Medulla oblongata (tissue), 1 donor: Measurements from ENCODE around the gene NPHP4.

Experiments used
- DNase-seq: peaks from one replicate; pipeline ENCODE4 v3.0.0-alpha.2; 2015; ENCODE audit errors: extremely low spot score

The NPHP4 gene

DNA sequence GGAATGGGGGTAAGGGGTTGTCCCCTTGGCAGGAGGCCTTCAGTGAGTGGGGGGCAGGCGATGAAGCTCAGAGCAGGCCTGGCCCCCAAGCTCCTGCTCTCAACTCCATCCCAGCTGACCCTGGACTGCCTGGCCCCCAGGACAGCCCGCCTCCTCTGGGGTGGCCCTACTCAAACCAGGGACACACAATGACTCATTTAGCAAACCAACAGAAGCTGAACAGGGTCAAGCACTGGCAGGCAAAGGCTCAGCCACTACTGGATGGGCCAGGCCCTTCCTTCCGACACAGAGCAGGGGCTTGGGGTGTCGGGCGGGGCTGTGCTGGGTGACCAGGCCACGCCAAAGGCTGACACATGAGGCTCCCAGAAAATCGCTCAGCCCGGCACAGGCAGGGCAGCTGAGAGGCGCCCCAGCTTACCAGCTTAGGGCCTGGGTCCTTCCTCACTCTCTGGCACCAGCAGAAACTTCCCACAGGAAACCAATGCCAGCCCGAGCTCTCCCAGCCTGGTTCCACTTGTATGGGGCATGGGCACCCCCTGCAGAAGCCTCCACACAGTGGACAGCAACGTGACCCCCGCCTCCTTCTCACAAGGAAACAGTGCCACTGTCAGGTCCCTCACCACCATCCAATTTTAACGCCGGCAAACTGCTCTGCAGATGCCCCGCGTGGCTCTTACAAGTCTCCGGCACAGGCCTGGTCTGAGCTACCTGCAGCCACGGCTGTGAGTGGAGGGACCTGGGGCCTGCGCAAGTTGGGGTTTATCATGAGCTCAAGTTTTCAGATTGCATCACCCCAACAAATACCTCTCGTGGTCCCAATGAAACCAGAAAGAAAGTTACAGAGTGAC is 114.3 kb downstream of the NPHP4 start:
- DNase-seq, result no peak

DNA sequence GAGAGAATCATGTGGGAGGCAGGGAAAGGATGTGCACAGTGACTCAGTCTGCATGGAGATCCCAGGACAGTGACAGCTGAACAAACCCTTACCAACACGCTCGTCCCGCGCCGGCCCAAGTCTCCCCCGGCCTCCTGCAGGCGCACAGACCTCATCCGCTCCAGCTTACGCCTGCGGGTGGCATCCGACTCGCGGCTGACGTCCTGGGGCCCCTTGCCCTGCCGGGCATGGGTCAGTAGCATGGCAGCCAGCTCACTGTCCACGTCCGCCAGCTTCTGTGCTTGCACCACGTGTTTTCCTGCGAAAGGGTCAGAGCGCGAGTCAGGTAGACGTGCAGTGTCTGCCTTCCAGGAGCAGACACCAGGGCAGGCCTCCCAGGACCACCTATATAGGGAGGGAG is 115.2 kb downstream of the NPHP4 start:
- DNase-seq, result no peak

DNA sequence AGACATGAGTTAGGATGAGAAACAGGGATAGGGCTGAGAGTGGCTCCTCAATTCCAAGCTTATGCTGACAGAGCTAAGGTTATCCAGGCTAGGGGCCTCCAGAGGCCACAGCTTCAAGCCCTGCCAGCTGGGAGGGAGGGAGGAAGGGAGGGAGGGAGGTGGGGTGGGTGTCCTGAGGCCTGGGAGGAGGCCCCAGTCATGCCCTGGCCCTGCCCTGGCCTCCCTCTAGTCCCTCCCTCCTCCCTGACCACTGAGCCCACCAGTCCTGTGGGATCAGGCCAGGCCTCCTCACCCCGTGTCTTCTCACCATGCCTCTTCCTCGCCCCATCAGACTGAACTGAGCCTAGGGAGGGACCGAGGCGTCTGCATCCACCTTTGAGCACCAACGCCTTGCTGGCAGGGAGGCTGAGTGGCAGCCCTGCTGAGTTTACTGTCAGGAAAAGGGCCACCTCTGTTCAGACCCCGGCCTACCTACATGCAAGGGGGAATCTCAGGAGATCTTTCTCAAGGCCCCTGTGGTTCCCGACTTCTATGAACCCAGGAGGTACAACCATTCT is 116.1 kb downstream of the NPHP4 start:
- no peak for DNase-seq

DNA sequence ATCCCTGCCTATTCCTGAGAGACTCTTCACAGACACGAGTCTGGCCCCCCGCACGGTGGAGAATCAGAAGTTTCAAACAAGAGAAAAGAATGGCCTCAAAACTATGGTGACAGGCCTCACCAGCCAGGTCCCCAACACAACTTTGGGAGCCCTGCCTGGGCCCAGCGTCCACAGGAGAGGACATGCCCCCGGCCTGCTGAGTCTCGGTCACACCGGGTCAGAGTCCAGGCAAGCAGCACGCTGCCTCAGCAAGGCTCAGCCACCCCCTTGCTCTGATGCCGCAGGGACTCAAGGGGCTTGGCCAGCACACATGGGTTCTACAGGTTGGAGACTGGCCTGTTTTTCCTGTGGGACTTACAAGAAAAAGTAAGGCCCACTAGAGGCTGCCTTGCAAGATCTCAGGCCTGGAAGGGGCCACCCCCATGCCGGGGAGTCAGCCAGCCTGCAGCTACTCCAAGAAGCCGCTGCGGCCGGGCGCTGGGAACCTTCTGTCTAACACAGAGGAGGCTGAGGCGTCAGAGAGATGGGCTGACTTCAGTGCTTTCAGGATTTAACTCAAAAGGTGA is 116.8 kb downstream of the NPHP4 start:
- no peak for DNase-seq

DNA sequence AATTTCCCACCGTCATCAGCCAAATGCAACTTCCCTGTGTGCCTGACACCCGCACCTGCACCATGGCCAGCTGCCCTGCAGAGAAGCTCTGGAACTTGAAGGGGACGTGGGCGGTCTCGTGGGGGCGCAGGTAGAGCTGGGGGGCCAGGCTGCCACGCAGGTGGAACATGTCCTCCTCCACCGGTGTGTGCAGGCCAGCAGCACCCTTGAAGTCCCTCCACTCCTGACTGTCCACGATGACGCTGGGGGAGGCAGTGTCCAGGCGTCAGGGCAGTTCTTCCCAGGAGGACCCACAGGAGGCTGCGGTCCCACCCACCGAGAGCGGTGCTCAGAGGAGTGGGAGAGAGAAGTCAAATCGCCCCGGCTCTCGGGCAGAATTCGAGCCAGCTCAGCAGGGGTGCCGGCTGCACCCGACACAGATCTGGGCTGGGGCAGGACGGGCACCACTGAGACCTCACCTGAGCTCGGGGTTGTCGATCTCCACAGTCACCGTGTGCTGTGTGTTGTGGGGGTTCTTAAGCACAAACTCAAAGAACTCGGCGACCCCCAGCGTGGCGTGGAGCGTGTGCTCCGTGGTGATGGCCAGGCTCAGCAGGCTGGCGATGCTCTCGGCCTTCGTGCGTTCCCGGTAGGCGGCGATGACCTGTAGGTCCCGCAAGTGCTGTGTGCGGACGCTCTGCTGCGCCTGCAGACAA is 117.7 kb downstream of the NPHP4 start:
- no peak for DNase-seq

DNA sequence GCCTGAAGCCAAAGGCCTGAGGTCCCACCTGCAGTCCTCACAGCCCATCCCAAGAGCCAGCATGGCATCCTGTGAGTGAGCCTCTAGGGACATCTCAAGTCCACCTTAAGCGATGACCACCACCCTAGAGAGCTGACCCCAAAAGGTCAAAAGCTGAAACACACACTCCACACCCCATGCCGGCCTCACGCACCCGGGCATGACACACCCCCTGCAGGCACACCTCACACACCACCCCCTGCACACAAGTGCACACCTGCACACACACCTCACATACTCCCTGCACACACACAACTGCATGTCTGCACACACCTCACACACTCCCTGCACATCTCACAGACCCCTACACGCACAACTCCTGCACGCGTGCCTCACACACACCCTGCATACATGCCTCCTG is 118.7 kb downstream of the NPHP4 start:
- no peak for DNase-seq

DNA sequence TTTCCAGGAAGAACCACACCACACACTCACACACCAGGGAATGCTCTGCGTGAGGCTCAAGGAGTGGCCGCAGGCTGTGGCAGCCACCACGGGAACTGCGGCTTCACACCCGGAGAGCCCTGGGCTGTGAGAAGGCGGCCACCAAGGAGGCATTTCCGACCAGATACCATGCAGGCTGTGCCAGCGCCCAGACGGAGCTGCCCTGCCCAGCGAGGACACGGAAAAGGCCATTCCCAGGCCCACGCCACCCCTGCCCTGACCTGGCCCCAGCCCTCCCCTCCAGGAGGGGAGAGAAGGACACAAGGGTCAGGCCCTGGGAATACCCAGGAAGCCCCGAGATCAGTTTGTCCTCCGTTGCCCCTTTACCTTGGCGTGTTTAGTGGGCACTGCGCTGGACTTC is 119.3 kb downstream of the NPHP4 start:
- DNase-seq, result no peak

DNA sequence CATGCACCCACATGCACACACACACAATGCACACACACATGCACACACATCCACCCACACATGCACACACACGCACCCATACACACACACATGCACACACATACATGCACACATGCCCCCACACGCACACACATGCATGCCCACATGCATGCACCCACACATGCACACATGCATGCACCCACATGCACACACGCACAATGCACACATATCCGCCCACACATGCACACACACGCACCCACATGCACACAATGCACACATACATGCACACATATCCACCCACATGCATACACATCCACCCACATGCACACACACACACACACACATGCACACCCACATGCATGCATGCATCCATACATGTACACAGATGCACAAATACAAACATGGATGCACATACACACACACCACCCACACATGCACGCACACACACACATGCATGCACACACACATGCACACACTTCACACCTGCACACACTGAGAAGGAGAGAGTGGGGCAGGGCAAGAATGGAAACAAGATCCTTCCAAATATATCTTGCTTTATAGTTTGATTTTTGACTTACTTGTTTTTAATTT is 123.2 kb downstream of the NPHP4 start:
- DNase-seq, result no peak

DNA sequence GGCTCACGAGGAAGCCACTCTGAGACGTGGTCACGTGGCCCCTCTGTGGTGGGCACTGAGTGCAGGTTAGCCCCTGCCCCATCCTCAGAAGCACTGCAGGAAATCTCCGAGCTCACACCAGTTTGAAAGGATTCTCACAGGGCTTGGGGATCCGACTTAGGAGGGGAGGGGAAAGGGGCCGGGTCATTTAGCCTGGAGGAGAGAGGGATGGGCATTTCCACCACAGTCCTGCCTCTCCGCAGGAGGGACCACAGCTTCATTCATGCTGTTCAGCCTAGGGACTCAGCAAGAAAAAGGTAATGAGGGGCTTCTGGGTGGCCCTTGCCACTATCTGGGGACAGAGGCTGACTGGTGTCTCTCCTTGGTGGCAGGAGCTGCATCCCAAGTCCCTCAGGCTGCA is 126.5 kb downstream of the NPHP4 start:
- DNase-seq, result no peak

DNA sequence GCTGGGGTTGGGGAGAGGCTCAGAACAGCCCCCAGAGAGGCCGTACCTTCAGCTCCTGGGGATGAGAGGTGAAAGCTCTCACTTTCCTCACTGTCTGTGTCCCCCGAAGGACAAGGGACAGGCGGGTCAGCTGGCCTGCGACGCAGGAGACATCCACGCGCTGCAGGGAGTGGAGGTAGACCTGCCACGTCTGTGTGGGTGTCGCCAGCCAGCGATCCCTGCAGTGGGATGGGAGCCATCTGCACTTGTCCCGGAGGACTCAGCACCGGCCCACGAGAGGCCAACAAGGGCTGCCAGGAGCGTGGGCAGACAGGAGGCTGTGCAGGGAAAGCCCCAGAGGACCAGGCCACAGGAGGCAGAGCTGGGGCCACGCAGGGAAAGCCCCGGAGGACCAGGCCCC is 127.2 kb downstream of the NPHP4 start:
- DNase-seq, result no peak

DNA sequence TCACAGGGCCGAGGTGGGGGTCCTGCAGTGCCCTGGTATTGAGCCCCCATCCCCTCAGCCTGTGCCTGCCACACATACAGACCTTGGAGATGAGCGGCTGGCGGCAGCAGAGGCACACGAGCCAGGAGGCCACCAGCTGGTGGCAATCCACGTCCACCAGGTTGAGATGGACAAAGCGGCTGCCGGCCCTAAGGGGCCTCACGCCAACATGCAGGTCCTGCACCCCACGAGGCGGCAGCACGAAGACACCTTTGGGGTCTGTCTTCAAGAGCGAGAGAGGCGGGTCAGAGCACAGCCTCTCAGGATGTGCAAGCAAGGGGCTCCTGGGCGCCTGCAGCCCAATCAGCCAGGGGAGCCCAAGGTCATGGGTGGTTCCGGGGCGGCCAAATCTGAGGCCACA is 128.0 kb downstream of the NPHP4 start:
- no peak for DNase-seq

DNA sequence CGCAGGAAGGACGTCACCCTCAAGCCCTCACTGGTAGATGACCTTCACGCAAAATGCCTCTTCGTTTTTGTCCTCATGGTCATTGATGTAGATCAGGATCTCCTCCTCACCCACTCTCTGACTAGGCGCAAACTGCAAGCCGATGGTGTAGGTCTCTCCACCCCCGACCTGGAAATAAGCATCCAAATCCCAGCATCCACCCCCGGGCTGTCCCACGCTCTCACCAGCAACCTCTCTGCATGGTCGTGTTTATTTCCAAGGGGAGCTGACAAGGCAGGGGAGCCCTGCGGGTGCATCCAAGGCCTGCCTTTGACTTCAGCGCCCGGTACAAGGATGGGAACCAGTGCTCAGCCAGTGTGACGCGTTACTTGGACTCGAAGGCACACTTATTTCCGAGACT is 129.0 kb downstream of the NPHP4 start:
- DNase-seq, result no peak

DNA sequence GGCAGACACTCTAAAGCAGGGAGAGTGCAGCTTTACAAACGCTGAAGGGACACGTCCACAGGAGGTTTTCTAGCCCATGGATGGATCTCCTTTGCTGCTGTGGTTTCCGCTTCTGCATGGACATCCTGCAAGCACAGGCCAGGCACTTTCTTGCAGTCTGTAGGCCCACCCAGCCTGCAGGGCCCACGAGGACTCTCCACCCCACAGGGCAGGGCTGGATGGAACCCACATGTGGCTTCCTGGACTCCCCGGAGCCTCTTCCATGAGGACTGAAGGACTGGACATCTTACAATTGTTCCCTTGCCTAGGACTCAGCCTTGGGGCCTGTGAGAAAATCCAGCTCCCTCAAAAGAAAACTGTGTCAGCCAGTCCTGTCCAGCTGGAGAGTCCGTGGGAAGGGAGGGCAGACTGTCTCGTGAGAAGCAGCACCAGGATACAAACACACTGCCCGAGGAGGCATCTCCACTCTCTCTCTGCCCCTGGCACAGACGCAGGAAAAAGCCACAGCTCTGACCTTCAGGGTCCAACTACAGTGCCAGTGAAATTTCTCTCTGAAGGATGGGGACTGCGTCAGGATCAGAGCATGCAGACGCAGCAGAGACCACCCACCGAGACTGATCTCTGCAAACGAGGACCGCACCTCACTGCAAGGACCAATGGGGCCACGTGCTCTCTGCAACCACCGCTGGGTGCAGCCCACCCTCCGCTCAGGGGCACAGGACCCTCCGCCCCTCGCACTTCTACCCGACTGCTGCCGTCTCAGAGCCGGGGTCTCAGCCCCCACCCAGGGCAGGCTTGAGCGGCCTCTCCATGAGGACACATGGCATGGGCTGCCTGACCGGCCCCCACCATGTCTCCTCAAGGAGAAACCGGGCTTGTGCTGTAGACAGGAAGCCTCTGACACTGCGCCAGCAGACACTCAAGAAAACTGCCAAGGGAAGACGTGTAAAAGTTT is 130.1 kb downstream of the NPHP4 start:
- no peak for DNase-seq

DNA sequence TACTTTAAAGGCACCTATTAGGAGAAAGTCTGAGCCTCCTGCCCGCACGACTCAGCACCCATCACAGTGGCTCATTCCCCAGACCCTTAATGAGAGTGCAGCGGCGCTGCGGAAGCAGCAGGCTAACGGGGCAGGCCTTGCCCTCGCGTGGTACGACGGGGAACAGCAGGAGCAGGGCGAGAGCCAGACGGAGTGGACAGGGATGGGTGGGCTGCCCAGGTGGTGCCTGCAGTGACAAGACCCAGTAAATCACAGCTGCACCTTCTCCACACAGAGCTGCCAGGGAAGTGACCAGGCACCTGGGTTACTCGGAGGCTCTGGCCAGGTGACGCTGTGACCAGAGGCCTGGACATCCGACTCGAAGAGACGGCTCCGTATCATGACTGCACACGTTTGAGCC is 131.9 kb downstream of the NPHP4 start:
- no peak for DNase-seq

DNA sequence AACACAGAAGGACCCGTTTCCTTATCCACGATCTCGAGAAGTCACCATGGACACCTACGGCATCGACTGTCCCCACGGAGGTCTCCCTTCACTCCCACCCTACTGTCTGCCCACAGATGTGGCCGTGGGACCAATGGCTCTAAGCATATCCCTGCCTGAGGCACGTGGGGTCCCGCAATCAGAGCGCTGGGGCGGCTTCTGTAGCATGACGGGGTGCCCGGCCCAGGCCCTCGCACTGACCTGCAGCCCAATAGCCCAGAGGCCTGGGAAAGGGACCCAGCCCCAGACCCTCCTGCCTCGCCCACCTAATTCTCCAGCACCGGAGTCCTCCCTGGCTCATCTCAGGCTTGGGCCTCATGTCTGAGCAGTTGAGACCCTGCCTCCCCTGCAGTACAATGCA is 132.5 kb downstream of the NPHP4 start:
- no peak for DNase-seq

DNA sequence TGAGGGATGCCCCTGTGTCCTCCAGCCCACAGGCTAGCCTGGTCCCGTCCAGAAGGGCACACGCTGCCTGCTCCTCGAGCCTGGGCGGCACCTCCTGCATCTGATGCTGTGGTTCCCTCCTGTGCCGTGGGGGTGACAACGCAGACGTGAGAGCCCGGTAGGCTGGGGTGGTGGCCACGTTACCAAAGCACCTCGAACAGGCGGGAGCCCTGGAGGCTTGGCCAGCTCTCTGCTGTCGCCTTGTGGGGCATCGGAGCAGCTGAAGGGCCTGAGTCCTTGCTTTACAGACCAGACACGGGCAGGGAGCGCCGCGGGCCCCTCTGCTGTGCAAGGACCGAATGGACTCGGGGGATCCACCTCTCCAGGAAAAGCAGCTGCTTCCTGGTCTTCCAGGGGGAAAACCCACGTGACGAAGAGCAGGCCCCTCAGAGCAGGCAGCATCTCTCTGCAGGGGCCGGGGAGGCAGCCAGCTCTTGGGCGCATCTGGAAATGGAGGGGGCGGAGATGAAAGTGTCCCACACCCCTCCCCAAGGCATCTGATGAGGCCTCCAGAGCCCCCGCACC is 133.3 kb downstream of the NPHP4 start:
- no peak for DNase-seq

DNA sequence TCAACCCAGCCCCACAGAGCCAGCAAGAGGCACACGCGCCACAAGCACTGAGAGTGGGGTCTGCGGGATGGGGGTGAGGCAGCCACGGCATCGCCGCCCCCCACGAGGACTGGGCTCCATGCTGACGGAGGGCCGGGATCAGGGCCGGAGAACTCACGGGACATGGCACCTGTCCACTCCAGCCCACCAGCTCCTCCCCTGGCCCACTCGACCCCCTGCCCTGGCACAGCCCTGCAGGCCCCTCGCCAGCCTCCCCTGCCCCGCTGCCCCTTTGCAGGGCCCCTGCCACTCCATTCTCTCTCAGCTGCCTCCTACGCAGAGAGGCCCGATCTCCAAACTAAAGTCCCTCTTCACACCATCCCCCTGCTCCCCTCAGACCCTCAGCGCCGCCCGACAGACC is 134.0 kb downstream of the NPHP4 start:
- no peak for DNase-seq

DNA sequence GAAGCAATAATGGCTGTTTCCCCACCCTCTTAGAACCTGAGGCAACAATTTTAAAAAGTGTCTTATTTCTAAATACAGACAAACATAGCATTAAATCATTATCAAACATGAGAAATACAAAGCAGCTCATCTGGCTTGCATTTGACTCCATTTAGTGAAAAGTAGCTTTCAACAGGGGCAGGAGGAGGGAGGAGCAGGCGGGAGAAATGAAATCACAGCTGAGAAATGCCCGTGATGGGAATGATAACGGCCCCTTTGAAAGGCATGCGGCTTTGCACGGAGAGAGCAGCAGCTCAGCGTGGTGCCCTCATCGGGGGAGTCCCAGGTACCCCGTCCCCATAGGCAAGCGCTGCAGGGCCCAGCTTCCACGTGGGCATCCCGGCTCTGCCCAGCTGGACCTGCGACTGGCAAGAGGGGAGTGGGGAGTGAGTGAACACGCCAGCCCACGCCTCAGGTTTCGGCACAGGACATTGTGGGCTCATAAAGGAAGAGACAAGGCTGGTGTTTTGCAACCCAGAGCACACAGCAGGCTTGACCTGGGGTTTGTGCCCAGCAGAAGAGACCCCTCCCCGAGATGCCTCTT is 134.6 kb downstream of the NPHP4 start:
- DNase-seq, result no peak

DNA sequence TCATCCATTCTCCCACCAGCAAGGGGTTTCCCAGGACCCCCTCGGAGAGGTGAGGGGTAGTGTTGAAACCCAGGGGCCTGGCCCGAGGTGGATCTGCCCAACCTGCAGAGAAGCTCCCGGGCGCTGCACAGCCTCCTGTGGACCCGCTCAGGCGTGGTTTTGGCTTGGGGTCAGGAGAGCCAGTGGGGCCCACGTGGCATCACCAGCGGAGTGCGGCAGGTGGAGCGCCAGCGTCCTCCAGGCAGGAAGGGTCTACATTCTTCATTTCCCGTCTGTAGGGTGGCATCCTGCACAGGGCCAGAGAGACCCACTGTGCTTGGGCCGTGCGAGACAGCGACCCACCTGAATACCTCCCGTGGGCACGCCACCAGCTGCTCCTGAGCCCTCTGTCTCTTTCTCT is 135.2 kb downstream of the NPHP4 start:
- no peak for DNase-seq

DNA sequence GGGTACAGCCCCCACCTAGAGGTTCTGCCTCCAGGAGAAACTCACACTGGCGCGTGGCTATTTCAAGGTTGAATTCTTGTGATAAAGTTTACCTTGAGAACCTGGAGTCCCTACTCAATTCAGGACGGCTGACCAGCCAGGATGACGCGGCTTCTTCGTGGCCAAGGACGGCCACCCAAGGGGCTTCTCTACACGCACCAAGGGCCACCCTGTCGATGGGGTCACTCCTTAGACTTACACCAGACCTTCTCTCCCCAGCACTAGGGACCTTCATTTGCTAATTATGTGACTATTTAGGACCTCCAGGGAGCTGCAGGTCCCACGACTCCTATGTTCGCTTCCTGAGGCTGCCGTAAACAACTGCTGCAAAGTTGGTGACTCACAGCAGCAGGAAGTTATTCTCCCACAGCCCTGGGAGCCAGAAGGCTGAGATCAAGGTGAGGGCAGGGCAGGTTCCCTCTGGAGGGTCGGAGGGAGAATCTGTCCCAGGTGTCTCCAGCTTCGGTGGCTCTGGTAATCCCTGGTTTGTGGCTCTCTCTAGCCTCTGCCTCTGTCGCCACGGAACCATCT is 135.9 kb downstream of the NPHP4 start:
- no peak for DNase-seq
